ENCODE measurements around the gene NUDT12.

DNA sequence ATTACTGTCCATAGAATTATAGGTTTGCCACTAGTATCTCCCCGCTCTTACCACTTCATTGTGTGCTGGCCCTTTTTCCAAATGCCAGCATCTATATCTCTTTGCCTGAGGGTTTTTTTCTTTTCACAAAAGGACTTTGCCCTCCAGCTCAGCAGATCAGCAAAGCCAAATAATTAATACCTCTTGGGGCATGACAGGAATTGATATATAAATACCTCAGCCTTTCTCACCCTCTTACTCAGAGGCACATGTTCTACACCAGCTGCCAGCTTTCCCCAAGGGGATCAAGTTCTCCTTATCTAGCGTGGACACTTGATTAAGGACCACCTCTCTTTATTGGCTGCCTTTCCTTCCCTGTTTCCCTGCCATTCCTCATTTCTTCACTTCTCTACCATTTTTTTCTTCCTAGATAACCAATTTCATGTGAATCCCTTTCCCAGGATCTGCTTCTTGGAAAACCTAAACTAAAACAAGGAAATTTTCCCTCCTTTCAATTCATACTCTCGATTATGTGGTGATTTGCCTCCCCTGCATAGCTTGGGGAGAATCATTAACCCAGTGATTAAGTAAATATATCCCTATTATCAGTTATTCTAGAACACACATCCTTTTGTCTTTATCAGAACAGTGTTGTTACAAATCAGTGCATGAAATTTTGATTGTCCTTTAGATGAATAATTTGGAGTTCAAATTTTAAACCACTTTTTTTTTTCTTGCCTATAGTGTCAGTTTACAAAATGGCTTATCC lies 6.9 kb upstream of the NUDT12 start:
- TF ChIP-seq POLR2AphosphoS5 (IDR thresholded peaks at IDR 0.05; ENCODE audit: low read depth, low read length) (no peak), ZBTB8A (CRISPR knock-in tag; IDR thresholded peaks at IDR 0.05; ENCODE audit: borderline replicate concordance, low read depth) (no peak), ADNP (CRISPR knock-in tag; IDR thresholded peaks at IDR 0.05) (no peak)
